ENCODE data around the gene ARMH4. TPM values are rescaled to one million over a fixed set of nuclear protein-coding genes. Genes with fewer than 3 reads are reported as not detected.

The ARMH4 gene
- total and polyA plus RNA-seq, 4 donors, result 0.38 to 3.2 (median 0.54) TPM

- no peak for TF ChIP-seq REST (IDR thresholded peaks at IDR 0.05)
- no peak for TF ChIP-seq ZBTB33 (IDR thresholded peaks at IDR 0.05)
- no peak for TF ChIP-seq ATF3 (IDR thresholded peaks at IDR 0.05)
- no peak for TF ChIP-seq TAF1 (conservative IDR thresholded peaks at IDR 0.05)
- TF ChIP-seq HNF4G (IDR thresholded peaks at IDR 0.05), result no peak
- no peak for TF ChIP-seq YY1 (IDR thresholded peaks at IDR 0.05)
- TF ChIP-seq CTCF (IDR thresholded peaks at IDR 0.05; ENCODE audit: low read depth, low read length, missing input control), result no peak
- 97% methylated on average over 1 of the region's 1 CpG for WGBS
- Histone ChIP-seq H3K9me3 (ENCODE audit: control insufficient read depth in 4 of 4, low read length in 3 of 4) (no peaks in the 10 kb centered on the region), H3K4me1 (ENCODE audit: control insufficient read depth in 4 of 4, insufficient read depth in 4 of 4, low read length in 3 of 4) (peaks cover 1 to 18% (median 9%) of the 10 kb centered on the region in 4 donors), H3K27me3 (ENCODE audit: control insufficient read depth in 4 of 4, insufficient read depth in 4 of 4, low read length in 3 of 4) (no peaks in the 10 kb centered on the region), H3K36me3 (ENCODE audit: control insufficient read depth in 4 of 4, insufficient read depth in 3 of 4, low read depth in 1 of 4, low read length in 3 of 4) (no peaks in the 10 kb centered on the region), H3K27ac (ENCODE audit: low read depth in 1 of 2, low read length in 2 of 2) (no peak overlapping the region), H3K4me3 (ENCODE audit: low read depth in 1 of 3, low read length in 3 of 3) (no peak overlapping the region), H3K9ac (ENCODE audit: low read depth in 1 of 2, low read length in 2 of 2) (no peak overlapping the region)
- DNase-seq (ENCODE audit: low spot score), result no peak
Observed at GRCh38 chr14:58196198-58196597, 44.2 kb upstream of the ARMH4 start.

- peaks cover 0 to 3% (median 0%) of the 10 kb centered on the region in 4 donors for H3K4me1 ChIP-seq (ENCODE audit: control insufficient read depth in 4 of 4, insufficient read depth in 4 of 4, low read length in 3 of 4)
Observed at GRCh38 chr14:58193542-58193941, 41.5 kb upstream of the ARMH4 start.

More at GRCh38 chr14:58193542-58193941, 41.5 kb upstream of the ARMH4 start:
- no peaks in the 10 kb centered on the region for H3K36me3 ChIP-seq (ENCODE audit: control insufficient read depth in 4 of 4, insufficient read depth in 3 of 4, low read depth in 1 of 4, low read length in 3 of 4)
- DNase-seq (ENCODE audit: low spot score), result no peak
- no peak overlapping the region for H3K9ac ChIP-seq (ENCODE audit: low read depth in 1 of 2, low read length in 2 of 2)
- no peak overlapping the region for H3K4me3 ChIP-seq (ENCODE audit: low read depth in 1 of 3, low read length in 3 of 3)
- TF ChIP-seq NR2F2 (IDR thresholded peaks at IDR 0.05), result no peak
- peak; percentile 39 to 43 for TF ChIP-seq HNF4A (conservative IDR thresholded peaks at IDR 0.05)
- H3K27ac ChIP-seq (ENCODE audit: low read depth in 1 of 2, low read length in 2 of 2), result no peak overlapping the region
- no peaks in the 10 kb centered on the region for H3K27me3 ChIP-seq (ENCODE audit: control insufficient read depth in 4 of 4, insufficient read depth in 4 of 4, low read length in 3 of 4)
- H3K9me3 ChIP-seq (ENCODE audit: control insufficient read depth in 4 of 4, low read length in 3 of 4), result no peaks in the 10 kb centered on the region
- 42% methylated on average over 2 of the region's 2 CpGs for WGBS

All from liver (tissue), 9 donors.